ENCODE measurements around the gene PPP1R12B.
"Not testable (repeated sequence)": the region's sequence is repeated elsewhere in the genome, so short reads cannot be mapped to it uniquely, and the experiment has no call there.

The PPP1R12B gene

DNA sequence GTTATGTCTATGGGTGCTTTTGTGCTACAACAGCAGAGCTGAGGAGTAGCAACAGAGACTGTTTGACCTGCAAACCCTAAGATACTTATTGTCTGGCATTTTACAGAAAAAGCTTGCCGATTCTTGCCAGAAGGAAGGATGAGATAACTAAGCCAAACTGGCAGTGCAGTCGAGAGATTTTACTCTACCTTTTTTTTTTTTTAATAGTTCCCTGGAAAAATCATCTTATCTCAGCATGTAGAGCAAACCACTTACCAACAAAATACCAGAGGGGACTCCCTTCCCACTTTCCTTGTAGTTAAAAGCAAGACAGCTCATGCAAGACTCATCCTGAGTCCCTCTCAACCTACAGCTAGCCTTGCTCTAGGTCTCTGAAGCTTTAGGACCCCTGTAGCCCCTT lies 228.9 kb downstream of the PPP1R12B start:
- in situ Hi-C loops (cut with MboI; ENCODE audit: low sequenced_read_pairs): no loop called here

DNA sequence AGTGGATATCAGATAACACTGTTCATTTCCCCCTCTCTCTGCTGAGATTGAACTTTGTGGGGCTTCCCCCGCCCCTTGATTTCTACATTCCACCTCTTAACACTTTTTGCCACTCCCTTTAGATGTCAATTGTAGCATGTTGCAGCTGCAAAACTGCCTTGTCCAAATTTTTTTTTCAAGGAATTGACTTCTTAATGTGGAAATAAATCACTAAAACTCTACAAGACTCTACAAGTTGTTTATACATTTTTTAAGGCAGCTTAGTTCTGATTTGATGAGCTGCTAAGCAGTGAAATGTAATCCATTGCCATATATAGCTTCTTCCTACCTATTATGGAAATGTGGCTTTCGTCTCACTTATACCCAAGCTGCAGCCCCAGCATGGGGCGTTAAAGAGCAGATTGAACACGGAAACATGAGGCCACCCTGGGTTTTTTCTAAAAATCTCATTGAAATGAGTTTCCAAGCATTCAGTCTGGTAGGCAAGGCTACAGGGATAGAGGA lies 229.6 kb downstream of the PPP1R12B start:
- in situ Hi-C loops (cut with MboI; ENCODE audit: low sequenced_read_pairs): no loop called here

DNA sequence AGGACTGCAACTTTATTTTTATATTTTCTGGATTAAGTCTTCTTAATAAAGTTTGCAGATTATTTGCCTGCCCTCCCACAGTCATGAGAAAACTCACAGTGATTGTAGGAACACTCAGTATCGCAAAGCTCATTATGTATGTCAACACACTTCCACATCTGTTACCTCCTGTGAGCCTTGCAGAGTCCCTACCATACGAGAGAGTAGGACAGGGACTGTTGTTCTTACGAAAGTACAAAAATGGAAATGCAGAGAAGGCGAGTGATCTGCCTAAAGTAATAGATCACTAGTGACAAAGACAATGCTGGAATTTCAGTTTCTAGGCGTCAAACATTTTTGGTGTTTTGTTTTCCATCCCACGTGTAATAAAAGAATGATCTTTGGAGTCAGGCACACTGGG lies 230.1 kb downstream of the PPP1R12B start:
- in situ Hi-C loops (cut with MboI; ENCODE audit: low sequenced_read_pairs): no loop called here

DNA sequence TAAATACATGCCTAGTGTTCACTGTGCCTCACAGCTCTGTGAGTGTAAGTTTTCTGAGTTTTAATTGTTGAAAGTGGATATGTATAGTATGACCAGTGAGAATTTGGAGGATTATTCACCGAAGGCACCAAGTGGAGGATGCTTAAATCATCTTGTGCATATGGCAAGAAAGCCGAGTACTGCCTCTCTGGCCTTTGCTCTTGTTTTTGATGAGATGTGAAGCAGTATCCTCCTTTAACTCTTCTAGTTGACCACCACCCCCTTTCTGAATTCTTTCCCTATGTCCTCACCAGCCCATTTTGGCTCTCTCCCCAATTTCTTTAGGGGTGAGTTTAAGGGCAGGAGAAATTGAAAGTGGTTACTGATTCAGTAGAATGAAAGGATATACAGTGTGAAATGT lies 231.3 kb downstream of the PPP1R12B start:
- in situ Hi-C loops (cut with MboI; ENCODE audit: low sequenced_read_pairs): no loop called here

DNA sequence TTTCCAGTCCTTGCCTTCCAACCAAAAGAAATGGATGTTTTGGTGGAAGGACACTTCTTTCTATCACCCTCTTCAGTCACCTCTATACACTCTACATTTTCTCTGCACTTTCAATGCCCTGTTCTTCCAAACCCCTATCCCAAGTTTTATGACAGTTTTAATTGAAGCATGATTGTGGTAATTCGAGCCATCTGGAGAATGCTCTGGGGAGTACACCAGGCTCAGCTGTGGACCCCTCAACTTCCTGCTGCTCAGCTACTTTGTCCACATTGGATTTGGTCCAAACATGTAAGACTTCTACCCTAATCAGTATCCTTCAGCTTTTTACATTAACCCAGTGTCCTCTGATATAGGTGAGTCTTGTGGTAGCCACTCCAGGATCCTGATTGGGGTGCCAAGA lies 232.1 kb downstream of the PPP1R12B start:
- in situ Hi-C loops (cut with MboI; ENCODE audit: low sequenced_read_pairs): no loop called here

DNA sequence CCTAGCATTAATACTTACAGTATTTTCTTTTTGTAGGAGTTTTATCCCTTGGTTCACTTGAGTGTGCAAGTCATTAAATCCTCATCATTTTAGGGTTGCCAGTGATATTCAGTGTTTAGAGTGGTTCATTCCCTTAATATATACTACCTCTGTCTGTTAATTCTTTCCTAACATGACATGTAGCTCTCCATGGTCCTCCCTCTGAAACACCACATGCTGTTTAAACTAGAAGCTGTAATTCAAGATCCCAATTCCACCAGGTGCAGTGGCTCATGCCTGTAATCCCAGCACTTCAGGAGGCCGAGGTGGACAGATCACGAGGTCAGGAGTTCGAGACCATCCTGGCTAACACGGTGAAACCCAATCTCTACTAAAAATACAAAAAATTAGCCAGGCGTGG lies 233.9 kb downstream of the PPP1R12B start:
- in situ Hi-C loops (cut with MboI; ENCODE audit: low sequenced_read_pairs): not testable (repeated sequence)

DNA sequence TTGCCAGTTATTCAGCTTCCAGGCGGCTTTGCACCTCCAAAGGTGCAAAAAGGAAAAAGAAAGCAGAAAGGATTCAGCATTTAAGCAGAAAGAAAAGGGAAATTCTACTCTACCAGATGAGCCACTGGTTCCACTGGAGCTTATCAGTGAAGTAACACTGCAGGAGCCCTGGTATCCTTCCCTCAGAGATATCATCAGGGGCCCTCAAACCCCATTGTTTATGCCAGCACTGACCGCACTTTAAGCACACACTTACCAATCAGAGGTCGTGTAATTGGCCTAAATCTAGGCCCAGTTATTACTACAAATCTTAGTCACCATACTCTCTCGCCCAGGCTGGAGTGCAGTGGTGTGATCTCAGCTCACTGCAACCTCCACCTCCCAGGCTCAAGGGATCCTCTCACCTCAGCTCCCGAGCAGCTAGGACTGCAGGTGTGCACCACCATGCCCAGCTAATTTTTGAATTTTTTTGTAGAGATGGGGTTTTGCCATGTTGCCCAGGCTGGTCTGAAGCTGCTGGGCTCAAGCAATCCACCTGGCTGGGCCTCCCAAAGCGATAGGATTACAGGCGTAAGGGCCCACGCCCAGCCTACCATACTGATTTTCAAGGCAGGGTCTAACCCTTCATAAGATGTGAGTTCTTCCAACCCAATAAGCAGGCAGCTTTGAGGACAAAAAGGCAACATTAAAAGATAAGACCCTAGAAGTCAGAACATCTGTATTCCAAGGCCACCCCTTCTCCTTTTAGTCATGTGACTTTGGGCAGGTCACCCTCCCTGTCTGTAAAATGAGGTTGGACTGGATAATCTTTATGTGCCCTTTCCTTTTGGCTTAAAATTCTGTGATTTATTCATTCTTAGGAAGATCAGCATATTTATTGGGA lies 236.4 kb downstream of the PPP1R12B start:
- in situ Hi-C loops (cut with MboI; ENCODE audit: low sequenced_read_pairs): no loop called here

DNA sequence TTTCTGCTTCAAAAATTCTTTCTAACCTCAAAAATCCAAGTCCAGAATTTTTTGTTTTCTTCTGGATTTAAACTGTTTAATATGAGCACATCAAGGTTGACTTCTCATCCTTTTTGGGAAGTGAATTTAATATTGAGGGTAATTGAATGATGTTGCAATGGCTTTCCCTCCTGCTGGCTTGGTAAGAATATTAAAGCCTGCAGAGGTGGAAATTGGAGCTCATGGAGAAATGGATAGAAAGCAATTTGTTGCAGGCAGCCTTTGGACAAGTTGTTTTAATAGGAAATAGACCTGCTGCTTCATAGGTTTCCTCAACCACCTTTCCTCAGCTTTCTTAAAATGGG lies 237.1 kb downstream of the PPP1R12B start:
- in situ Hi-C loops (cut with MboI; ENCODE audit: low sequenced_read_pairs): no loop called here

DNA sequence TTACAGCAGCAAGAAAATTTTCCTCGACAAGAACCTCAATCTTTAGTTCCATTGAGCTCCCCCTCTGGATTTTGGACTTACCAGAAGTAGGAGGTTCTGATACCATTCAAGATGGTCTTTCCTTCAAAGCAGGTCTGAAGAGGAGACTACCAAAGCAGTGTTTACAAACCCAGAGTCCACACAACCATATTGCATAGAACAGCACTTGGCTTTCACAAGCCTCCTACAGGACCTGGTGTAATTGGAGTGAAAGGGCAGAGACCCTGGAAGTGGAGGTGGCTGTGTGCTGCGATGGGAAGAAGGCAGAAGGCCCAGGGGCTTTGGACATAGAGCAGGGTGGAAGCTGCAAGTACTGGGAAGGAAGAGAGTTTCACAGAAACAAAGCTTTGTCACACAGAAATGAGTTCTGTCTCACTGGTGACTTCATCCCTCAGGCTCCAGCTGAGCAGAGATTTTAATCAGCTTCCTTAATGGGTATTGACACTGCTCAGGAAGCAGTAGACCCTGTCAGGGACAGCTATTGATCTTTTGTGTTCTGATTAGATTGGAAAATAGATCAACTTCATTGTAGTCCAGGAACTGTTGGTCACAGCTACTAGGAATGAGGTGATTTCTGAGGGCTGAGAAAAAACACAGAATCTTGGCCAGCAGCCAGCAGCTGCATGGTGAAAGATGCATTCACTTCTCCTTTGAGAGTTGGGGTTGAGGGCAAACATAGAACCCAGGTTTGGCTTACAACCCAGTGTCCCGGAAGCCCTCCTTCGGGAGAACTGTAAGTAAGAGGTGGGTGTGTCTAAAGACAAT lies 237.7 kb downstream of the PPP1R12B start:
- in situ Hi-C loops (cut with MboI; ENCODE audit: low sequenced_read_pairs): no loop called here

DNA sequence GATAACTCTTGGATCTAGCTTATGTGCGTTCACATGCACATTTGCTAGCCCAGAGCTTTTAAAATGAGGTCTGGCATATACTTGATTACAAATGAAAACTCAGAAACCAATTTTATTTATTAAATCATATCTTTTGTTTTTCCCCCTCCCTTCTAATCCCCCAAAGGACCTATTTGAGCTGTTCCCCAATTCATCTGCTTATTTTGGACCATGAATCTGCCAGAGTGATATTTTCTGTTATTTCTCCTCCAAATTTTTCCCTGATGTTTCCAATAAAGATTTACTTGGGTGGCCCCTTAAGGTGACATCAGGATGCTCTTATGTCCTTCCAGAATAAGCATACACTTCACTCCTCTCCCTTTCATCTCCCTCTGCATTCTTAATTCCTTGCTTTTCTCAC lies 238.4 kb downstream of the PPP1R12B start:
- in situ Hi-C loops (cut with MboI; ENCODE audit: low sequenced_read_pairs): no loop called here

DNA sequence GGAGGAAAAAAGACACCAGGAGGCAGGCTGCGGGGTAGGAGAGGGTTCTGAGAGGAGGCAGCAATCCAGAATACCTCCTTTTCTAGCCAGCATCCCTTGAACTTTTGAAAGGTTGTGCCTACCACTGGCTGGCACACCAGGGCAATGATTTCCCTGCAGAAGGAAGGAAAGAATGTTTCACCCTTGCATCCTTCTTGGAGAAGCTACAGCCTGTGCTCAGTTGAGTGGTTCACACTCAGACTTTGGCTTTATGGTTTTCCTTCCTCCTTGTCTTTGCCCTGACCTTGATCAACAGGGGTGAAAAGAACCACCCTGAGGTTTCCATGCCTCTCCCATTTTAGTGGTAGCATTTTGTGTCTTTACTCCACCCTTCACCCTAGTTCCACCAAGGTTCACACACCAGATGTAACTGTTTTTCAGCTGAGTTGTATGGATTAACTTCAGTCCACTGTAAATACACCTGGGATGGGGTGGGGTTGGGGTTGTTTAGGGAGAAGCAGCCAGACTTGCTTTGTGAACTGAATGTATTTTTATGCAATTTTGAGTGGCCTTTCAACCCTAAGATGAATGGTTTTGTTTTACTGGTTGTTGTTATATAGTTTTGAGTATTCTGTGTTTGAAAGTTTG lies 239.5 kb downstream of the PPP1R12B start:
- in situ Hi-C loops (cut with MboI; ENCODE audit: low sequenced_read_pairs): no loop called here

DNA sequence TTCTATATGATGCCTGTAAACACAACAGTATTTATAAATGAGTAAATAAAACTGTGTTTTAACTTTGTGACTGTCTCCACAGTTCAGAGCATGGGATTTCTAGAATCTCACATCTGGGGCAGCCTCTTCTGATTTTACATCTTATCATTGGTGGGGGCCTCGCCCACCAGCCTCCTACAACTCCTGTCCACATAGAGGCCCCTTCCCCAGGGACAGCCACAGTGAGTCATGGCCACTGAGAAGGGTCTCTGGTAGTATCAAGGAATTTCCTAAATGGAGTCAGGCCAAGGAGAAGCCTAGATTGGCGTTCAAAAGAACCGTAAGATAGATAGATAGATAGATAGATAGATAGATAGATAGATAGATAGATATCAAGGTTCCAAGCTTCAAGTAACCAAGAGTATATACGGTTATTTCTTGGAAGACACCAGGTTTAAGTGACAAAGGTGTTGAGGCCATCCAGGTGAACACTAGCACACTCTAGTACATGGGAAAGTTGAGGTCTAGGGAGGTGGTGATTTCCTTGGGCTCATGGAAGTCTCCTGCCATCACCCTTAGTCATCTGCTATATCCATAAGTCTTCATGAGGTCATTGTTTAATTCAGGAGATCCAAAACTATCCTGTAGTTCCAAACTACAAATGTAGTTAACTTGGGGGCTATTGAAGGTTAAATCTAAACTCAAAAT lies 240.1 kb downstream of the PPP1R12B start:
- in situ Hi-C loops (cut with MboI; ENCODE audit: low sequenced_read_pairs): no loop called here

DNA sequence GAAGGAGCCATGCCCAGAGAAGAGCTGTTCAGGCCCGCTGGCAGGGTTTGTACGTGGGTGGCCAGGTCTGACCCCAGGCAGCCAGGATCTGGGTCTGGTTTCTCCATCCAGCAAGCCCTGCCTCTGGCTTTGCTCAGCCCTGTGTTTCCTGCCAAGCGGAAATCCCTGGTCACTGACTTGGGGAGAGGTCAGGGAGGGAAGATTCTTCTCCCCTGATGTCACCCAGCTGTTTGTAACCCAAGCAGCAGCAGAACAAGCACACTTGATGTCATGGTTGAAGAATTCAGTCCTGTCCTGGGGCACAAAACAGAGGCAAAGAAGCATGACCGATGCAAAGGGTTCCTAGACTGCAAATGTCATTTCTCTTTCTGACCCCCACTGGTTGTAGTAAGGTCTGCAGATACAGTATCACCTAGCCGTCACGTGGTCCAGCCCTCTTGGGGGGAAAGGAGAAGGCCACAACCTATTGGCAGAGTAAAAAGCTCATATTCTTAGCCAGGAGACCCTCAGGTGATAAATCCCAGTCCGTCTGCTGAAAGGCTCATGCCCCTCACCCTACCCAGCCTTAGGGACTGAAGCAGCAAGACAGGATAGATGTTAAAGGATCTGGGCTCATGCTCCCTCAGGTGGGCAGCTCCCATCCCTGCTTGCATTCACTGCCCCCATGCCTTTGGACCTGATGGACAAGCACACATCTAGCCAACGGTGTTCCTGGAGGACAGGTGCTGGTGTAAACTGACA lies 240.9 kb downstream of the PPP1R12B start:
- in situ Hi-C loops (cut with MboI; ENCODE audit: low sequenced_read_pairs): no loop called here

DNA sequence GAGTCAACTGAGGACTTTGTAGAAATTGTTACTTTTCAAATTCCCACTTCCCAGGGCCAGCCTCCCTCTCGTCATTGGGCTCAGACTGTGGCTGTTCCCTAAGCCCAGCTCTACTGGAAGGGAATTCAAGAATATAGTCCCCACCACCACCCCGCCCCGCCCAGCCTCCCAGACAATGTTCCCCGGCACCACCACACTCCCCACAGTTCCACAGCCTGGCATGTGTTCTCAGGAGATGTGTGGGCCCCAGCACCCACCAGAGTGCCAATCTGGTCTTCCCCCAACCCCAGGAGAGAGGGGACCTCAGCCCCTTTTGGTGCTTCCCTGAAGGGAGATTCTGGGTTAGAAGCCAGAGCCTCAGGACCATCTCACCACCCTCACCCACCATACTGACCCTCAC lies 241.6 kb downstream of the PPP1R12B start:
- in situ Hi-C loops (cut with MboI; ENCODE audit: low sequenced_read_pairs): no loop called here

DNA sequence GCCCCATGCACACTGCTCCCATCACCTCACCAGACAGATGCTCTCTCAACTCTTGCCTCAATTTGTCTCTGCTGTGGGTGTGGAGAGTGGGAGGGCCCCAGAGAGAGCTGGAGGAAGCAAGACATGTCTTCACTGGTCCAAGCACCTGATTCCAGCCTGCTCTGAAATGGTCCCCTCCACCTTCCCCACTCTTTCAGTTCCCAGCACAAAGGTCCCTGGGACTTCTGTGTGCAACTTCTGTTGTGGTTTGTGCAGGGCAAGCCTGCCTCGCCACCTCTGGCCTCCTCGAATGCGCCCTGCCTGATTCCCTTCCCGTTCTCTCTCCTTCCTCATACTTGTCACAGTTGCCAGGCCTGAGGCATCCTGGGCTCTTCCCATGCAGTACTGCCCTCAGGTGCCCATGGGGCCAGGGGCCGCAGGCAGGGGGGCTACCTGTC lies 242.5 kb downstream of the PPP1R12B start:
- in situ Hi-C loops (cut with MboI; ENCODE audit: low sequenced_read_pairs): no loop called here

DNA sequence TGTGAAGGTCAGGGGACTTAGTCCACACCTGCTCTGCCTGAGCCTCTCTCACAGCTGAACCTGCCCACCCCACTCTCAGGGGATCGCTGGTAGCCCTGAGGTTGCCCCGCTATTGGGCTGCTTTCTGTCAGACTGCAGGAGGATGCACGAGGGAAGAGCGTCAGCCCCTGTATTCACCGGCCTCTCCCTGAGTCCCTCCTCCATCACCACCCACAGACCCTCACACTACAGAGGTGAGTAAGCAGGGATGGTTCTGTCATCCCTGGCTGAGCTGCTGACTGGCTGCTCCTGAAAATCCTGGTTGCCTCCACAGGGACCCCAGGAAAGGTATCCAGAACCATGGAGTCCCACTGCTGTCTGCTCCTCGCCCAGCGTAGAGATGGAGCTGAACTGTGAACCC lies 243.0 kb downstream of the PPP1R12B start:
- in situ Hi-C loops (cut with MboI; ENCODE audit: low sequenced_read_pairs): no loop called here

DNA sequence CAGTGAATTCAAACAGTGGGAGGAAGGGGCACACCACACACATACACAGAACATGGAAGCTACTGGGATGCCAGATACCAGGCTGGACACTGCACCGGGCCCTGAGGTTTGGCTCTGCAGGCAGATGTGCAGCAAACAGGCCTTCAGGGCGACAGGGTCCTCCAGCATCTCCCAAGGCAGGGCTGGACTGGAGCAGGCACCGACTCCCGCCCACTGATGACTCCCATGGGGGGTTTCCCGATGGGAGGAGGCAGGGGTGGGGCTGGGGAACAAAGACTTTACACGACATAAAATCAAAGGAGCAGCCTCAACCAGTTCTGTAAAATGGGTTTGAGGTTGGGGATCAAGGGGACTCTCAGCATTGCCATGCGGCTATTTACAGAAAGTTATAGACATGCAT lies 243.6 kb downstream of the PPP1R12B start:
- in situ Hi-C loops (cut with MboI; ENCODE audit: low sequenced_read_pairs): no loop called here

DNA sequence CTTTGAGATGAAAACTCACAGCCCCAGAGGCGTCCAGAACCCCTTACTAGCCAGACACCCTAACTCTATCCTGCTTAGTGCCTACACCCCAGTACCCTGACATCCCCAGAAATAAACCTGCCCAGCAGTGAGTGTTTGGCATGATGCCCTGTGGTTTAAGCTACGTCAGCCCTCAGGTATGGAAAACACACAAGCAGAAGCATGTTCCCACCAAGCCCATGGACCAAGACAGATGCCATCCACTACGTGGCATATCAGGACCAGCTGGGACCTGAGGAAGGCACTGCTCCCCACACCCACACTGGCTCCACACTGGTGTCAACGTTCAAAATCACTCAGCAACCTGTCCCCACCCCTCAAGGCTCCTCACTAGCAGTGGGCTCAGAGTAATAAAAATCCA lies 245.3 kb downstream of the PPP1R12B start:
- in situ Hi-C loops (cut with MboI; ENCODE audit: low sequenced_read_pairs): no loop called here

DNA sequence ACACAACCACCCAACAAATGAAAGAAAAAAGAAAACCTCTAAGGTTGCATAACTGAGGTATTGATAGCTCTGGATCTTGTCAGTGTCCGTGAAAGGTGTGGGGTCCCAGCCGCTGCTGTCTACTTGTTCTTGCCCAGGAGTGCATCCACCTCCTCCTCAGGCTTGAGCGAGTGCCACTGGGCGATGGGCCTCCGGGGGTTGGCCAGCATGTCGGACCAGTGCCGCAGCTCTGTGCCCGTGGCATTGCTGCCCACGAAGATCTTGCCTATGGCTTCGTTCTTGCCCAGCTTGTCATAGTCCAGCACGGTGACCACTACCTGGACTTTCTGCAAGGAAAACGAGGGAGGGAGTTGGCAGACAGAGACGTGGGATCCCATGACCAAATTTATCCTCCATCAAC lies 248.1 kb downstream of the PPP1R12B start:
- in situ Hi-C loops (cut with MboI; ENCODE audit: low sequenced_read_pairs): no loop called here

DNA sequence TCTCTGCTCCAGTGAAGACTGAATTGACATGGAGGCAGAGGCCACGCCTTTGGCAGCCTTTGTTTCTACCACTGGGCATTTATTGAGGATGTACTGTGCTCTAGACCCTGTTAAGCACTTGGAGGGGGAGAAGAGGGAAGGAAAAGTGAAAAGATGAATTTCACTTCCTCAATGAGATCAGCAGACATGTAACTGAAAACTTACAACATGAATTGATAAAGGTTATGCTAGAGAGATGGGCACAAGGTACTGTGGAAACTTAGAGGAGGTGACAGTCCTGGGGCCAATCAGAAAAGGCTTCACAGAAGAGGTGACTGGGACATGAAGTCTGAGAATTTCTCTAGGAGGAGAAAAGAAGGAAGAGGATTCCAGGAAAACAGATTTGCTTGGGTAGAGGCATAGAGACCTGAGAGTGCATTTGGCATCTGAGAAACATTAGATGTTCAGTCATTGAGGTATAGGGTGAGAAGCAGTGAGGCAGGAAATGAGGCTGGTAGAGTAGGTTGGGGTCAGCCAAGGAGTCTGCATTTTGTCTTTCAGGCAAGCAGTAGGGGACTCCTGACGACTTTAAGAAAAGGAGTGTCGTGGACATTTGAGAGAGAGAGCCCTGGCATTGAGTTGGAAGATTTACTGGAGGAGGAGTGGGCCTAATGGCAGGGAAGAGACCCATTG lies 248.7 kb downstream of the PPP1R12B start:
- in situ Hi-C loops (cut with MboI; ENCODE audit: low sequenced_read_pairs): no loop called here

Data from hTERT RPE-1 (cell line).